Vagina (tissue), 2 donors: ENCODE measurements around the gene DDX10. TPM values are rescaled to one million over a fixed set of nuclear protein-coding genes. Genes with fewer than 3 reads are reported as not detected.

Experiments
- DNase-seq, 2 donors: peaks; one replicate each; pipeline ENCODE4 v3.0.0-alpha.2; 2017; ENCODE audit errors: extremely low spot score in 2 of 2
- H3K27ac ChIP-seq: fragments of 200-600 bp; sonication (generic); one replicate; pipeline ENCODE4 v1.5.1; 2019
- H3K27me3 ChIP-seq: fragments of 200-600 bp; sonication (generic); one replicate; pipeline ENCODE4 v1.5.1; 2019
- H3K36me3 ChIP-seq, 2 donors: fragments of 200-600 bp; sonication (generic); one replicate each; pipeline ENCODE4 v1.5.1; 2017 to 2019
- H3K4me1 ChIP-seq: fragments of 200-600 bp; sonication (generic); one replicate; pipeline ENCODE4 v1.5.1; 2019
- H3K4me3 ChIP-seq, 2 donors: fragments of 200-600 bp; sonication (generic); 1 replicate in 1 of 2; 2 replicates in 1 of 2; pipeline ENCODE4 v1.5.1; 2016 to 2019
- H3K9me3 ChIP-seq: fragments of 200-600 bp; sonication (generic); one replicate; pipeline ENCODE4 v1.5.1; 2019
- POLR2A ChIP-seq, 2 donors: fragments of 450-650 bp; IDR thresholded peaks; one replicate each; pipeline ENCODE4 v1.6.1; 2017; ENCODE audit warnings: antibody characterized with exemption in 2 of 2, mild to moderate bottlenecking in 2 of 2, moderate library complexity in 2 of 2
- POLR2AphosphoS5 ChIP-seq, 2 donors: sonication (generic); formaldehyde crosslinking; IDR thresholded peaks; one replicate each; pipeline ENCODE4 v1.9.0; 2017; ENCODE audit warnings: antibody characterized with exemption in 2 of 2, mild to moderate bottlenecking in 2 of 2, low read depth in 1 of 2; ENCODE audit not compliant: insufficient read depth in 1 of 2
- intact Hi-C: fragments of 100-400 bp; cut with DNase I; formaldehyde crosslinking; loops from one replicate; pipeline ENCODE4 v1.15.1; 2023
- total RNA-seq: library from RNA; depleted of rRNA; stranded (reverse); fragments of >200 nt; gene quantifications from one replicate; pipeline ENCODE4 v1.2.3, GENCODE V29; 2016
- TF ChIP-seq, protein P1 (sequence below), 3 experiments: fragments of 450-650 bp in 2 of 3; fragments of 200-600 bp in 1 of 3; sonication (generic) in 1 of 3; IDR thresholded peaks; one replicate each; pipeline ENCODE4 v1.5.1; 2017 to 2019; ENCODE audit warnings: antibody characterized with exemption in 3 of 3, mild to moderate bottlenecking in 2 of 3, moderate library complexity in 2 of 3

DDX10 gene
- total RNA-seq, 1 donor from 2014 or later: 23.8 TPM

DNA sequence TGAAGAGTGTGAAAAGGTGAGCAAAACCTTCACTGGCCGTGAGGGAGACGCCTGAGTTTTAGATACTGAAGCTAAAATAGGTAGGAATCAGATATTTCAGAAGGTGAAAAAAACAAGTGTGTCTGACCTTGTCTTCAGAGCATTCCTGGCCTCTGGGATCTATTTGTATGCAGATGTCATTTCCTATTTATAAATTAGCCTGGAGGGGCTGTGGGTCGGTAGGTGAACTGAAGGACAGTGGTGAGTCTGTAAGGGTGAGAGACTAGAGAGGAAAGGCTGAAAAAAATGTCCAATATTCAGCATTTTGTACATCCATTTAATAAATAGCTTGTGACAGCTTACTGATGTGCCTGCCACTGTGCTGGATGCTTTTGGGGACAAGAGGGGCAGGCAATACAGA is 302.1 kb downstream of the DDX10 start:
- H3K4me3 ChIP-seq: no peak overlapping the region
- TF ChIP-seq, protein P1, sequence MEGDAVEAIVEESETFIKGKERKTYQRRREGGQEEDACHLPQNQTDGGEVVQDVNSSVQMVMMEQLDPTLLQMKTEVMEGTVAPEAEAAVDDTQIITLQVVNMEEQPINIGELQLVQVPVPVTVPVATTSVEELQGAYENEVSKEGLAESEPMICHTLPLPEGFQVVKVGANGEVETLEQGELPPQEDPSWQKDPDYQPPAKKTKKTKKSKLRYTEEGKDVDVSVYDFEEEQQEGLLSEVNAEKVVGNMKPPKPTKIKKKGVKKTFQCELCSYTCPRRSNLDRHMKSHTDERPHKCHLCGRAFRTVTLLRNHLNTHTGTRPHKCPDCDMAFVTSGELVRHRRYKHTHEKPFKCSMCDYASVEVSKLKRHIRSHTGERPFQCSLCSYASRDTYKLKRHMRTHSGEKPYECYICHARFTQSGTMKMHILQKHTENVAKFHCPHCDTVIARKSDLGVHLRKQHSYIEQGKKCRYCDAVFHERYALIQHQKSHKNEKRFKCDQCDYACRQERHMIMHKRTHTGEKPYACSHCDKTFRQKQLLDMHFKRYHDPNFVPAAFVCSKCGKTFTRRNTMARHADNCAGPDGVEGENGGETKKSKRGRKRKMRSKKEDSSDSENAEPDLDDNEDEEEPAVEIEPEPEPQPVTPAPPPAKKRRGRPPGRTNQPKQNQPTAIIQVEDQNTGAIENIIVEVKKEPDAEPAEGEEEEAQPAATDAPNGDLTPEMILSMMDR (IDR thresholded peaks at IDR 0.05): no peak
- TF ChIP-seq POLR2A (IDR thresholded peaks at IDR 0.05) (no peak), POLR2AphosphoS5 (IDR thresholded peaks at IDR 0.05; ENCODE audit: insufficient read depth in 1 of 2, low read depth in 1 of 2) (no peak)
- H3K36me3 ChIP-seq: no peaks in the 10 kb centered on the region
- intact Hi-C loops: no loop called here
- no peak overlapping the region for H3K27ac ChIP-seq
- H3K27me3 ChIP-seq: no peaks in the 10 kb centered on the region
- no peaks in the 10 kb centered on the region for H3K4me1 ChIP-seq
- DNase-seq: no peak
- H3K9me3 ChIP-seq: no peaks in the 10 kb centered on the region

DNA sequence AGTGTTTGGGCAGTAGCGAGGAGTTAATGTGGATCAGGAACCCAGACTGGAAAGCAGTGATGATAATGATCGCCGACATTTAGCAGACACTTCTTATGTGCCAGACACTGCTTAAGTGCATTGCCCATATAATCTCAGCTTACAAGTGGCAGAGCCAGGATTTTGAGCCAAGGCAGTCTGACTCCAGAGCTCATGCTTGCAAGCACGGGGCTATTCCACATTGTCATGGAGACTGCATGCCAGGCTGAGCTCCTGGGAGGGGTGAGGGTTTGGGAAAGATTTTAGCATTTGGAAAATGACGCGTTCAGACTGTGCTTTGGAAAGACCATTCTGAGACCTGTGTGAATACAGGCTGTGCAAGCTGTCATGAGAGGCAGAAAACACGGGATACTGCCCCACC is 302.7 kb downstream of the DDX10 start:
- H3K4me1 ChIP-seq: no peaks in the 10 kb centered on the region
- H3K27ac ChIP-seq: no peak overlapping the region
- intact Hi-C loops: no loop called here
- no peaks in the 10 kb centered on the region for H3K36me3 ChIP-seq
- no peak overlapping the region for H3K4me3 ChIP-seq
- no peak for DNase-seq
- no peaks in the 10 kb centered on the region for H3K27me3 ChIP-seq
- no peaks in the 10 kb centered on the region for H3K9me3 ChIP-seq
- TF ChIP-seq, protein P1 (IDR thresholded peaks at IDR 0.05): no peak

DNA sequence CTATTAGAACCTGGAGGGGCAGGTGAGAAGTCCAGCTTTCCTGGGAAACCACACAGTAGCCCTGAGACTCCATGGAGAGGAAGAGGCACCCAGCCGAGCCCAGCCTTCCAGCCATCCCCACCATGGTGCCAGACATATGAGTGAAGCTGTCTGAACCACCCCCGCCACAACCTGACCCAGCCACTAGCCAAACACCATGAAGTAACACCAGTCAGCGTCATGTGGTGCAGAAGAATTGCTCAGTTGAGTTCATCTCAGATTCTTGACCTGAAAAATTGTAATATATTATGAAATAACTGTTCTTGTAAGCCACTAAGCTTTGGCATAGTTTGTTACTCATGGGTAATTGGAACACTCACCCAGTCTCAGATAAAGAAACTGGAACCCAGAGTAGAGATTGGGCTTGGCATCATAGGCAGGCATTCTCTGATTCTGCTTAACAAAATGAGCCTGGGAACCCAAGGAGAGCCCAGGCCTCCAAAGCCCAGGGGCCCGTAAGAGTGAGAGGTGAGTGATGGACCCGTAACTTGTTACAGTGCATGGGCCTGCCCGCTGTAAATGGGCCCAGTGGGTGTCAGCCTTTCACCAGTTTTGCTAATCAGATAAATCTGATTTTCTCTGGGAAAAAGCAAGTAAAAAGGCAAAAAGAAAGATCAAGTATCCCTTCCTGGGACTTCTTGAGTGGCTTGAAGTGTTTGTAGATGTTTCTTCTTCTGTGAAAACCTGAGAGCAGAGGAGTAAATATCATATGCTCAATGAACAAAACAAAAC is 305.5 kb downstream of the DDX10 start:
- TF ChIP-seq, protein P1 (IDR thresholded peaks at IDR 0.05): no peak
- TF ChIP-seq POLR2AphosphoS5 (IDR thresholded peaks at IDR 0.05; ENCODE audit: insufficient read depth in 1 of 2, low read depth in 1 of 2) (no peak), POLR2A (IDR thresholded peaks at IDR 0.05) (no peak)
- DNase-seq: no peak

DNA sequence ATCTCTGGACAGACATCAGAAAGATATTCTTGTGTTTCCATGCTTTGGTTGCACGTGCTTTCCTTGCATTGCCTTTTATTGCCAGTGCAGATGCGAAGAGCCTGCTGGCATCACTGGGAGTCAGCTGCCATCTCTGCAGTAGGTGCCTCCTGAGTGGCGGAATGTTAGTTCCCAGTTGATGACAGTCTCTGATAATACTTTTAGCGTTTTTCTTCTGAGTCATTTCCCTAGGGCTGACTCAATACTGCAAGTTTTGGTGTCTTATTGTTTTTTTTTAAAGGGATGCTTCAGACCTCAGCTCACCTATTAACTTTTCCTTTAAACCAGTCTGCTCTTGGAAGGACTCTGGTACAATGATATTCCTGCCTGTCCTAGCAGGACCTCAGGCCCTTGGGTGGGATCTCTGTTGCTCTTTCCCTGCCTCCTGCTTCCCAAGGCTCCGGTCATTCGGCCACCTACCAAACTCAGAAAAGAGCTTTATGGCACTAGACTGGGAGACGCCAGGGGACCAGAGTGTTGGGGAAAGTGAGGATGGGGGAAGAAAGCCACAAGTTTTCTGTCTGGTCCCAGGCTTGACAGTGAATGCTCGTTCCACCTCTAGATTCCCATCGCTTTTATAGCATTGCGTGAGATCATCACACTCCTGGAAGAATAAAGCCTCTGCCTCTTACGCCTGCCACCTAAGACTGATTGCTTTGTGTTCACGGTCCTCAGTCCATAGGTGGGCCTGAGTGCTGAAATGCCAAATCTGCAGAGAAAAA is 308.7 kb downstream of the DDX10 start:
- TF ChIP-seq POLR2A (IDR thresholded peaks at IDR 0.05): no peak
- no peak for TF ChIP-seq POLR2AphosphoS5 (IDR thresholded peaks at IDR 0.05; ENCODE audit: insufficient read depth in 1 of 2, low read depth in 1 of 2)
- TF ChIP-seq, protein P1 (IDR thresholded peaks at IDR 0.05): no peak
- DNase-seq: no peak
- Histone ChIP-seq H3K36me3 (no peaks in the 10 kb centered on the region), H3K9me3 (no peaks in the 10 kb centered on the region), H3K4me3 (no peak overlapping the region), H3K27ac (no peak overlapping the region), H3K27me3 (no peaks in the 10 kb centered on the region), H3K4me1 (no peaks in the 10 kb centered on the region)
- intact Hi-C loops: no loop called here

More for the DNA sequence above, 305.5 kb downstream of the DDX10 start:
- Histone ChIP-seq H3K36me3 (no peaks in the 10 kb centered on the region), H3K27me3 (no peaks in the 10 kb centered on the region), H3K27ac (no peak overlapping the region), H3K9me3 (no peaks in the 10 kb centered on the region), H3K4me3 (no peak overlapping the region), H3K4me1 (no peaks in the 10 kb centered on the region)
- intact Hi-C loops: no loop called here

DNA sequence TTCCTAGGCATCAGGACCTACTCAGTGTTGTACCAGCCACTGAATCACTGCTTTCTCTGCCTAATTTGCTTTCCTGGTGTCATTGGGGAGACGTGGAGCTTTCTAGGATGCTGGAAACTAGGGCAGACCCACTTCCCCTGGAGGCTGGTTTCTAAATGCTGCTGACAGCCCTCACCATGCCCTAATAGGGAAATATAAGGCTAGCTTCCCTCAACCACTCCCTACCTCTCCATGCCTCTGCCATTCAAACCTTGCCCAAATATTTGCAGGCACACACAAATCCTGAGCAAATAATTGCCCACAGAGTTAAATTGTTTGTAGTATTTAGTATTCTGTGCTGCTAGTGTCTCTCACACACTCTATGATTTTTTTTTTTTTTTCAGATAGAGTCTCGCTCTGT is 310.2 kb downstream of the DDX10 start:
- Histone ChIP-seq H3K4me3 (no peak overlapping the region), H3K4me1 (no peaks in the 10 kb centered on the region), H3K36me3 (no peaks in the 10 kb centered on the region), H3K9me3 (no peaks in the 10 kb centered on the region), H3K27me3 (no peaks in the 10 kb centered on the region), H3K27ac (no peak overlapping the region)
- intact Hi-C loops: no loop called here
- no peak for DNase-seq
- TF ChIP-seq POLR2AphosphoS5 (IDR thresholded peaks at IDR 0.05; ENCODE audit: insufficient read depth in 1 of 2, low read depth in 1 of 2) (no peak), POLR2A (IDR thresholded peaks at IDR 0.05) (no peak)
- TF ChIP-seq, protein P1 (IDR thresholded peaks at IDR 0.05): no peak
